Measurements from ENCODE around the gene PTGFRN.

Gene PTGFRN

DNA sequence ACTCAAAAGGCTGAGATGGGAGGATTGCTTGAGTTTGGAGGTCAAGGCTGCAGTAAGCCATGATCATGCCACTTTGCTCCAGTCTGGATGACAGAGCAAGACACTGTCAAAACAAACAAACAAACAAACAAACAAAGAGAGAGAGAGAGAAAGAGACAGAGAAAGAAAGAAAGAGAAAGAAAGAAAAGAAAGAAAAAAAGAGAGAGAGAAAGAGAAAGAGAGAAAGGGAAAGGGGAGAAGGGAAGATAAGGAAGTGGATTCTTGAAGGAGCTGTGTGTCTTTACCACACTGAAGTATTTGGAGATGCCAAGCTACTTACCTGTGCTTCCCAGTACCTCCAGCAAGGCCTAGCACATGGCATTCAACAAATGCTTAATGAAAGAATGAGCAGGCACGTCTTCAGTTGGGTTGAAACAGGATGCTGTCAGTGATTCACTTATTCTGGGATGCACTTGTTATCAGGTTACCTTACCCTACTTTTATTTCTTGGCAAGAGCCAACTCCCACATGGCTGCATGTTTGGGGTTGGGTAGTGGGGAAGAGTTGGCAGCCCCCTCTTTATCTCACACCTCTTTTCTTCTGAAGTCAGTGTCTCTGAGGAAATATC lies 120.7 kb downstream of the PTGFRN start:
- H3K27me3 ChIP-seq (ENCODE audit: low read depth) = no peaks in the 10 kb centered on the region

DNA sequence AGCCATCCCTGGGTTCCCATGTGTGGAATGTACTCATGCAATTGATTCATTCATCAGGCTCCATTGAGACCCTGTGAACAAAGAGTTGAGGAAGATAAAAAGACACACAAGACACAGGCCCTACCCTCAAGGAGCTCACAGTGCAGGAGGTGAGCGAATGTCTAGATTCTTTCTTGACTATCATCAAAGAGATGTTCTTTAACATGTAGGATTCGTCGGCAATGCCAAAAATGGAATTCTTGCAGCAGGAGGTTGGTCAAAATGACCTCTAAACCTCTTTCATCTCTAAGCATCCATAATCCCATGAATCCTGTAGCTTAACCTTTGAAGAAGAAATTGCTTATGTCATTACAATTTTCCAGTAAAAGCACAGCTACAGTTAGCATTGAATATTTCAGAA lies 122.5 kb downstream of the PTGFRN start:
- in situ Hi-C loops (cut with MboI; ENCODE audit: low sequenced_read_pairs) = no loop called here
- no peaks in the 10 kb centered on the region; the same call in 1 of the 2 replicates for H3K36me3 ChIP-seq (replicated peaks)

More for the DNA sequence above, 120.7 kb downstream of the PTGFRN start:
- Histone ChIP-seq H3K9me3 (no peaks in the 10 kb centered on the region), H3K4me1 (no peaks in the 10 kb centered on the region; the same call in 1 of the 2 replicates), H3K36me3 (replicated peaks) (no peaks in the 10 kb centered on the region; the same call in 1 of the 2 replicates), H3K4me3 (no peak overlapping the region)
- in situ Hi-C loops (cut with MboI; ENCODE audit: low sequenced_read_pairs) = no loop called here
- DNase-seq (ENCODE audit: low spot score in 2 of 2) = no peak

DNA sequence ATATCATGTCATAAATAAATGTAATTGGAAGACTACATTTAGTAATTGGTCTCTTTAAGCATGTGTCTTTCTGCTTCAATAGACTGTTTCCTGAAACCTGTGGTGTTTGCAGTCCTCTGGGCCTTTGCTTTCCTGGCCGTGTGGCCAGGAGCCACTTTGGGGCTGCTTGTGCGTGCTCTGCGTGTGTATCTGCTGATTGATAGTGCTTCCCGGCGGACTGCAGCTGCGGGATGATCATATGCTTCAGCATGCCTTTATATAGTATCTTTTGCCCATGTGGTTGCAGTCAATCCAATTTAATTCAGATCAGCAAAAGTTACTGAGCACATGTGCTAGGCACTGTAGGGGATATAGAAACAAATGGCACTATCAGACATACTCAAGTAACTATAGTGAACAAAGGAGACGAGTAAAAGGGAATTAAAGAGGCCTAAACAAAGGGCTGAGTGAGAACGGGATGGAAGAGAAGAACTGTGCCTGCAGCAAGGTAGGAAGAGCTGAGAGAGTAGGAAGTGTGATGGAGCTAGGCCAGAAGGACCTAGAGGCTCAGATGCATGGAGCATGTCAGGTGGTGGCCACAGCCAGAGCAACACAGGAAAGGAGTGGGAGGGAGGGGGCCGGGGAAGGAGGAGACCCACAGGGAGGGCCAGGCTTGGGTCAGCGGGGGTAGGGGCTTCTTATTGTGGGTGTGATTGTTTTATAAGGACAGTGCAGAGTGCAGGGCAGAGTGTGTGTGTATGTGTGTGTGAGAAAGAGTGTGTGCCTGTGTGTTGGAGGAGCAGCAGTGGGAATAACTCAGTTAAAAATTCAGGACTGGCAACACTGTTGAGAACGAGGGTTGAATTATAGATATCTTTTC lies 123.2 kb downstream of the PTGFRN start:
- no peak for DNase-seq (ENCODE audit: low spot score in 2 of 2)
- in situ Hi-C loops (cut with MboI; ENCODE audit: low sequenced_read_pairs) = no loop called here
- Histone ChIP-seq H3K4me1 (no peaks in the 10 kb centered on the region; the same call in 1 of the 2 replicates), H3K27me3 (ENCODE audit: low read depth) (no peaks in the 10 kb centered on the region), H3K4me3 (no peak overlapping the region), H3K36me3 (replicated peaks) (peaks cover 2% of the 10 kb centered on the region; the same call in 1 of the 2 replicates), H3K9me3 (no peaks in the 10 kb centered on the region)

More for the DNA sequence above, 122.5 kb downstream of the PTGFRN start:
- no peak overlapping the region for H3K4me3 ChIP-seq
- no peaks in the 10 kb centered on the region for H3K9me3 ChIP-seq
- no peaks in the 10 kb centered on the region for H3K27me3 ChIP-seq (ENCODE audit: low read depth)
- H3K4me1 ChIP-seq = no peaks in the 10 kb centered on the region; the same call in 1 of the 2 replicates
- DNase-seq (ENCODE audit: low spot score in 2 of 2) = no peak

- Histone ChIP-seq H3K9me3 (no peaks in the 10 kb centered on the region), H3K4me1 (no peaks in the 10 kb centered on the region; the same call in 1 of the 2 replicates), H3K4me3 (no peak overlapping the region), H3K36me3 (replicated peaks) (peaks cover 3% of the 10 kb centered on the region; the same call in 1 of the 2 replicates), H3K27me3 (ENCODE audit: low read depth) (no peaks in the 10 kb centered on the region)
- DNase-seq (ENCODE audit: low spot score in 2 of 2) = no peak
- in situ Hi-C loops (cut with MboI; ENCODE audit: low sequenced_read_pairs) = no loop called here
These were observed 124.1 kb downstream of the PTGFRN start for GRCh38 chr1:117033772-117034171.

- peaks cover 3% of the 10 kb centered on the region; the same call in 1 of the 2 replicates for H3K36me3 ChIP-seq (replicated peaks)
- no peaks in the 10 kb centered on the region; the same call in 1 of the 2 replicates for H3K4me1 ChIP-seq
- in situ Hi-C loops (cut with MboI; ENCODE audit: low sequenced_read_pairs) = no loop called here
- no peaks in the 10 kb centered on the region for H3K27me3 ChIP-seq (ENCODE audit: low read depth)
- no peak for DNase-seq (ENCODE audit: low spot score in 2 of 2)
- H3K9me3 ChIP-seq = no peaks in the 10 kb centered on the region
- H3K4me3 ChIP-seq = no peak overlapping the region
These were observed 125.1 kb downstream of the PTGFRN start for GRCh38 chr1:117034791-117035290.

GRCh38 chr1:117036018-117036461 lies 126.3 kb downstream of the PTGFRN start:
- H3K27me3 ChIP-seq (ENCODE audit: low read depth) = no peaks in the 10 kb centered on the region
- H3K9me3 ChIP-seq = no peaks in the 10 kb centered on the region
- DNase-seq (ENCODE audit: low spot score in 2 of 2) = no peak
- H3K4me3 ChIP-seq = no peak overlapping the region
- H3K36me3 ChIP-seq (replicated peaks) = peaks cover 3% of the 10 kb centered on the region; the same call in 1 of the 2 replicates
- in situ Hi-C loops (cut with MboI; ENCODE audit: low sequenced_read_pairs) = no loop called here
- no peaks in the 10 kb centered on the region; the same call in 1 of the 2 replicates for H3K4me1 ChIP-seq

- Histone ChIP-seq H3K9me3 (no peaks in the 10 kb centered on the region), H3K36me3 (replicated peaks) (0 out of 2 replicates have a peak, but pooled peaks cover 3% of the 10 kb centered on the region), H3K4me3 (no peak overlapping the region), H3K4me1 (no peaks in the 10 kb centered on the region; the same call in 1 of the 2 replicates), H3K27me3 (ENCODE audit: low read depth) (no peaks in the 10 kb centered on the region)
- no peak for DNase-seq (ENCODE audit: low spot score in 2 of 2)
- in situ Hi-C loops (cut with MboI; ENCODE audit: low sequenced_read_pairs) = no loop called here
These were observed 128.1 kb downstream of the PTGFRN start for GRCh38 chr1:117037802-117038201.

- in situ Hi-C loops (cut with MboI; ENCODE audit: low sequenced_read_pairs) = no loop called here
- H3K27me3 ChIP-seq (ENCODE audit: low read depth) = no peaks in the 10 kb centered on the region
- H3K9me3 ChIP-seq = no peaks in the 10 kb centered on the region
- H3K36me3 ChIP-seq (replicated peaks) = 0 out of 2 replicates have a peak, but pooled peaks cover 3% of the 10 kb centered on the region
- no peak for DNase-seq (ENCODE audit: low spot score in 2 of 2)
- H3K4me3 ChIP-seq = no peak overlapping the region
- no peaks in the 10 kb centered on the region; the same call in 1 of the 2 replicates for H3K4me1 ChIP-seq
These were observed 128.5 kb downstream of the PTGFRN start for GRCh38 chr1:117038236-117038635.

Measured in HAP-1 (cell line).